ENCODE measurements around the gene DAB1. TPM values are rescaled to one million over a fixed set of nuclear protein-coding genes. Genes with fewer than 3 reads are reported as not detected.

DAB1 gene
- total RNA-seq, 2 experiments from 2014 or later = 0.54 to 0.72 TPM

DNA sequence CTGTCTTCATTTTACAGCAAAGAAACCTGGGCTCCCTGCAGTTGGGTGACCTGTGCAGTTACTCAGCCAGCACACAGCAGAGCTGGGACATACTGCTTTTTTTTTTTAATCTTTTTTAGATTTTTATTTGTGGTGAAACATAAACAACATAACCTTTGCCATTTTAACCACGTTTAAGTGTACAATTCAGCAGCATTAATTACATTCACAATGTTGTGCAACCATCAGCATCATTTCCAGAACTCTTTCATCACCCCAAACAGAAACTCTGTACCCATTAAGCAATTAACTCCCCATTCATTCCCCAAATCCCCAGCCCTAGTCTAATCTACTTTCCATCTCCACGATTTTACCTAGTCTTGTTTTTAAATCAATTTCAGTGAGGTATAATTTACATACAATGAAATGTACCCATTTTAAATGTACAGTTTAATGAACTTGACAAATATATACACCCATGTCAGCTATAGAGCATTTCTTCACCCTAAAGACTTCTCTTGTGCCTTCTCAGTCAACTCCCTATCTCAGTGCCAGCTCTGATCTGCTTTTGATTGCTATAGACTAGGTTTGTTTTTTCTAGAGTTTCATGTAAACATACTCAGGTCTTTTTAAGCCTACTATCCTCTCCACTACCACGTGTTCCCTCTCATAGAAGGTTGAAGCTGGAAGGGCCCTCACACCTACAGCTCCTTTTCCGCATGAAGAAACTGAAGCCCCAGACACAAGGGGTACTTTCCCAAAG is 420.3 kb downstream of the DAB1 start:
- Mint-ChIP-seq H3K27ac (no peak overlapping the region), H3K4me3 (no peak overlapping the region), H3K27me3 (no peaks in the 10 kb centered on the region), H3K4me1 (no peaks in the 10 kb centered on the region), H3K36me3 (no peaks in the 10 kb centered on the region), H3K9me3 (no peaks in the 10 kb centered on the region)
- DNase-seq = no peak
- POLR2A ChIA-PET = no interaction called here
- ATAC-seq (ENCODE audit: low read depth) = no peak

DNA sequence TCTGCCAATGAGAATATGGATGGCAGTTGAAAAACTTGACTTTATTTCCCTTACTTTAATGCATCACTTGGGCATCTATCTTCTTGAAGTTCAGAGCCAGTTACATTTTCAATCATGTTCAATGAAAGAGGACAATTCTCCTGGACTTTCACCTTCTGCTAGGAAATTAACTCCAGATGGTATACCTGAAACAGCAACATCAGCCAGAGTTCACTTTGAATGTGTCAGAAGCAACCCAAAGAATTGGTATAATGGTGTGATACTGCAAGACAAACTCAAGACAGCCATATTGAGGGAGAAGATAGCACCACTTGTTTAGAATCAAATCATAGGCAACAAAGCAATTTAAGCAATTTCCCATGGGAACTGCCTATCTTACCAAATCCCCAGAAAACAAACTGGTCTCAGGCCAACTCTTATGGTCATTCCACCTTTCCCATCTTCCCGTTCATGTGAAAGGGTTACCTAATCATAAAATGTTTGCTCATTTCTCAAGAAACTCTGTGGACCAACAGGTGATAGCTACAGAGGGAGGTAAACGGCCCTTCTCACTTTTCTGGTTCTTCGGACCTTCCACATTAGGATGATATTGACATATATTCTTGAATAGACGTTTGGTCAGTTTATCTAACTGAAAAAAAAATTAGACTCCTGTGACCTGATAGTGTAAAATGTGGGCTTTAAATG is 428.3 kb downstream of the DAB1 start:
- DNase-seq (no peak), ATAC-seq (ENCODE audit: low read depth) (no peak)
- POLR2A ChIA-PET = no interaction called here
- Mint-ChIP-seq H3K9me3 (no peaks in the 10 kb centered on the region), H3K4me3 (no peak overlapping the region), H3K27me3 (no peaks in the 10 kb centered on the region), H3K27ac (no peak overlapping the region), H3K4me1 (no peaks in the 10 kb centered on the region), H3K36me3 (no peaks in the 10 kb centered on the region)

DNA sequence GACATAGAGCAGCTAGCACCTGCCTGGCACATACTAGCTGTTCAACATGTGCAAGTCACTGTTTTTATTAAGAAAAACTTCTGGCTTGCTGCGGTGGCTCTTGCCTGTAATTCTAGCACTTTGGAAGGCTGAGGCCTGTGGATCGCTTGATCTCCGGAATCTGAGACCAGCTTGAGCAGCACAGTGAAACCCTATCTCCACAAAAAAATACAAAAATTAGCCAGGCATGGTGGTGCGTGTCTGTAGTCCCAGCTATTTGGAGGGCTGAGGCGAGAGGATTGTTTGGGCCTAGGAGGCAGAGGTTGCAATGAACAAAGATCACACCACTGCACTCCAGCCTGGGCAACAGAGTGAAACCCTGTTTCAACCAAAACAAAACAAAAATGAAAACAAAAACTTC is 430.4 kb downstream of the DAB1 start:
- DNase-seq (no peak), ATAC-seq (ENCODE audit: low read depth) (no peak)
- POLR2A ChIA-PET = no interaction called here
- Mint-ChIP-seq H3K9me3 (no peaks in the 10 kb centered on the region), H3K27me3 (no peaks in the 10 kb centered on the region), H3K27ac (no peak overlapping the region), H3K4me3 (no peak overlapping the region), H3K4me1 (no peaks in the 10 kb centered on the region), H3K36me3 (no peaks in the 10 kb centered on the region)

DNA sequence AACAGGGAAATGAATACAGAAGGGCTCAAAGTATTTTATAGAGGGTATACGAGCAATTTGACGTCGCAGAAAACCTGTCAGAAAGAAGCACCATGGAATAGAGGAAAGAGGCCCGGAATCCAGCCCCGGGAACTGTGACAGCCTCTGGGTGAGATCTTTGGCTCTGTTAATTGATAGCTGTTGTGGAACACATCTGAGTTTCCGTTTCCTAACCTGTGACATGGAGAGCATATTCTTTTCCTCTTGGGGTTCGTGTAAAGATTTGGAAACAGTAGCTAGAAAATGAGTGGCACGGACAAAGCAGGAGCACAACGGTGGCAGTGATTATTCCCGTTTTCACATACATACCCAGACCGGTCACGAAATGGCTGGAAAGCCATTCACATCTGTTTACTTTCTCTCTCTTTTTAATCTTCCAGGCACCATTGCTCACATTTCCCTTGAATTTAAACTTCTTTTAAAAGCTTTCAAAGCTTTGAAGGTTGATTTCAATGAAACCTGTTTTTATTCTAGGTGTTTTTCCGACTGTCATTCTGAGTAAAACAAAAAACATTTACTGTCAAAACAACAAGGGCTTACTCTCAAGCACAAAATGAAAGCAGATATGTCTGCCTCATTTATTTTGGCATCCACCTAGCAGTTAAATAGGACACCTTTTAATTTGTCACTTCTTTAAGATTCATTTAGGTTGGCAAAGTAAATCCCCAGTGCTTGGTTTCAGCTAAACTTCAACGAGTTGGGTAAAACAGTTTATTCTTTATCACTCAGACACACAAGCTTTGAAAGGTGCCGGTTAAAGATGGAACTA is 431.3 kb downstream of the DAB1 start:
- Mint-ChIP-seq H3K4me3 (no peak overlapping the region), H3K27ac (no peak overlapping the region), H3K27me3 (no peaks in the 10 kb centered on the region), H3K4me1 (no peaks in the 10 kb centered on the region), H3K36me3 (no peaks in the 10 kb centered on the region), H3K9me3 (no peaks in the 10 kb centered on the region)
- POLR2A ChIA-PET = no interaction called here
- DNase-seq (no peak), ATAC-seq (ENCODE audit: low read depth) (no peak)

DNA sequence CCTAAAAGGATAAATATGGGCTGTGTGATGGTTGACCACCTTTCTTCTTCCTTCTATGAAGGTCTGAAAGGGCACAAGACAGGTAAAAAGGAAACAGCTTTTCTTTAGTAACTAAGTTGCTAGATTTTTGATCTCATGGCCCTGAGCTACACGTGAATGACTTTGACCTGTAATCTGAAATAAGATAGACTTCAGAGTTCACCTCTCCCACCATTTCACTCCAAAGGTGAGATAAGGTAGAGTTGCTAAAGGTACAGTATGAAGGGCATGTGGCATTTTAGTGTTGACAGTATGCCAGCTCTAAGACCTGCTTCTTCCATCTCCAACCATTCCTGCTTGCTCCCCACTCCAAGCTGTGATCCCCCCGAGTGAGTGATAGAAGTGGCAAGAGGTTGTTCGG is 432.3 kb downstream of the DAB1 start:
- Mint-ChIP-seq H3K27ac (no peak overlapping the region), H3K9me3 (no peaks in the 10 kb centered on the region), H3K4me3 (no peak overlapping the region), H3K4me1 (no peaks in the 10 kb centered on the region), H3K27me3 (peaks cover 3% of the 10 kb centered on the region), H3K36me3 (no peaks in the 10 kb centered on the region)
- DNase-seq (no peak), ATAC-seq (ENCODE audit: low read depth) (no peak)
- POLR2A ChIA-PET = no interaction called here

DNA sequence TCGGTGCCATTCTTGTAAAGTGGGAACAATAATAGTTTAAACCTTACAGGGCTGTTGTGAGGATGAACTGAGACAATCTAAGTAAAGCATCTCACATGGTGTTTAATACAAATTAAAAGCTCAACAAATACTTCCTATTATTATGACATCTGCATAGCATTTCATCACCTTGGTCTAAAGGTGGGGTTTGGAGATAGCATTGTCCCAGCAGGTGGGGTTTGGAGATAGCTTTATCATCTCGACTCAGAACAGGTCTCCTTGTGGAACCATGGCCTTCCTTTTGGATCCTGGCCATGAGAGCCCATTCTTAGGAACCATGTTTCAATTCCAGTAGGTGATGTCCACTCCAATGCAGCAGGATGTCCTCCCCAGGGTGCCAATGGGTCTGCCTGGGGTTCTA is 437.5 kb downstream of the DAB1 start:
- H3K27ac Mint-ChIP-seq = no peak overlapping the region
- H3K27me3 Mint-ChIP-seq = peaks cover 3% of the 10 kb centered on the region
- H3K4me3 Mint-ChIP-seq = no peak overlapping the region
- H3K9me3 Mint-ChIP-seq = no peaks in the 10 kb centered on the region
- no peak for DNase-seq
- H3K4me1 Mint-ChIP-seq = no peaks in the 10 kb centered on the region
- no peak for ATAC-seq (ENCODE audit: low read depth)
- POLR2A ChIA-PET = no interaction called here
- no peaks in the 10 kb centered on the region for H3K36me3 Mint-ChIP-seq

DNA sequence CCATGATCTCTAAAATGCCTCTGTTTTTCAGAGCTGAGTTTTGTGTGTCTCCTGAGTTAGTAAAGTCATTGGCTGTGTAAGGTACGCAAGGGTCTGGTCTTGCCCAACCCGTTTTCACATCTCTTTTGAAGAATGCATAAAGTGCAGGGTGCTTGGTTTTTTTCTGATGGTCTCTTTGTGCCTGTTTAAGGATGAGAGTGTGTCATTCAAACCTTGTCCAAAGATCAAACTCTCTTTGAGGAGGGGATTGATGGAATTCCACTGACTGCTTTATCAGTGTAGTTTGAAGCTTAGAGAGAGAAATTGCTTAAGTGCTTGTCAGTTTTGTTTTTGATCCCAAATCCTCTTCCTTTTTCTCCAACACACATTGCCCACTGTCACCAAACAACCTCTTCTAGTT is 438.0 kb downstream of the DAB1 start:
- Mint-ChIP-seq H3K27me3 (peaks cover 4% of the 10 kb centered on the region), H3K4me1 (no peaks in the 10 kb centered on the region), H3K4me3 (no peak overlapping the region), H3K36me3 (no peaks in the 10 kb centered on the region), H3K27ac (no peak overlapping the region), H3K9me3 (no peaks in the 10 kb centered on the region)
- POLR2A ChIA-PET = no interaction called here
- ATAC-seq (ENCODE audit: low read depth) (no peak), DNase-seq (no peak)

DNA sequence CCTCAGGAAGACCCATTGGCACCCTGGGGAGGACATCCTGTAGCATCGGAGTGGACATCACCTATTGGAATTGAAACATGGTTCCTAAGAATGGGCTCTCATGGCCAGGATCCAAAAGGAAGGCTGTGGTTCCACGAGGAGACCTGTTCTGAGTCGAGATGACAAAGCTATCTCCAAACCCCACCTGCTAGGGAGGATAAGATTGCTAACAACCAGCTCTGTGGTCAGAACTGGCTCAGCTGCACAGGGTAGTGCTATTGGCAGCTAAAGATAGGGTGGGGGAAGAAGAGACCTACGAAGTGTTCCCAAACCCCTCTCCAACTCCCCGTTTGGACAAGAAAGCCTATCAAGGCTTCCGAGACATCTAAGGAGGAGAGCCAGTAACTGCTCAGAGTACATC is 440.4 kb downstream of the DAB1 start:
- no peaks in the 10 kb centered on the region for H3K36me3 Mint-ChIP-seq

DNA sequence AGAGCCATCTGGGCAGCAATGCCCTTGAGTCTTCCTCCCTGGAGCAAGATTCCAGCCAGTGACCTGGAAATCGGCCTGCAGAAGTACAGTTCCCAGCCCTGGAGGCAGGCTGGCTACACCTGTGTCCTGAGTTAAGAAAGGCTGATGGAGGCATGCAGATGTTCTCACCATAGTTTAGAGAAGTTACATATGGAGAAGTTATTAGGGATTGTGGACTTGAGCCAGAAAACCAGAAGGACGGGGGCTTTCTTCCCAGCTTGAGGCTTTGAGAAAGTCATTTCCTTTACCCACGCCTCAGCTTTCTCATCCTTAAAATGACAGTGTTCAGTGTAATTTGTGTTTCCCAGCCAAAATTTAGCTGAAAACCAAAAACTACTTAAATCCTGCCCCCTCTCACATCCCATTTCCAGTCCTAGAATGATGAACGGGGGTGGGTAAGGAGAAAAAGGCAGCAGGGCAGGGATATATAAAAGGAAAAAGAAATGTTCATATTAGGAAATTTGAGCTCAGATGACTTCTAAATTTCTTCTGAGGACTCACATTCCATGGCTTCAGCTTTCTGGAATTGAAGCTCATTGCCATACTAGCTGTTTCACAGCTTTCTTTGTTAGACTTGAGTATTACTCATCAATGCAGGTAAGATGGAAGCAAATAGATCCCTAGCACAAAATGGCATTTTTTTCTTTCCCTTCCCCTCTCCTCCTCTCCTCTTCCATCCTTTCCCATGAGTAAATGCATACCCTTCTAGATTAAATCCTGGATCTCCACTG is 443.7 kb downstream of the DAB1 start:
- DNase-seq (no peak), ATAC-seq (ENCODE audit: low read depth) (no peak)
- Mint-ChIP-seq H3K27ac (no peak overlapping the region), H3K36me3 (no peaks in the 10 kb centered on the region), H3K27me3 (peaks cover 4% of the 10 kb centered on the region), H3K4me1 (no peaks in the 10 kb centered on the region), H3K4me3 (no peak overlapping the region), H3K9me3 (no peaks in the 10 kb centered on the region)
- POLR2A ChIA-PET = no interaction called here

More for the DNA sequence above, 440.4 kb downstream of the DAB1 start:
- Mint-ChIP-seq H3K27me3 (peaks cover 7% of the 10 kb centered on the region), H3K4me3 (no peak overlapping the region), H3K9me3 (no peaks in the 10 kb centered on the region), H3K27ac (no peak overlapping the region), H3K4me1 (no peaks in the 10 kb centered on the region)
- DNase-seq (no peak), ATAC-seq (ENCODE audit: low read depth) (no peak)
- POLR2A ChIA-PET = no interaction called here

DNA sequence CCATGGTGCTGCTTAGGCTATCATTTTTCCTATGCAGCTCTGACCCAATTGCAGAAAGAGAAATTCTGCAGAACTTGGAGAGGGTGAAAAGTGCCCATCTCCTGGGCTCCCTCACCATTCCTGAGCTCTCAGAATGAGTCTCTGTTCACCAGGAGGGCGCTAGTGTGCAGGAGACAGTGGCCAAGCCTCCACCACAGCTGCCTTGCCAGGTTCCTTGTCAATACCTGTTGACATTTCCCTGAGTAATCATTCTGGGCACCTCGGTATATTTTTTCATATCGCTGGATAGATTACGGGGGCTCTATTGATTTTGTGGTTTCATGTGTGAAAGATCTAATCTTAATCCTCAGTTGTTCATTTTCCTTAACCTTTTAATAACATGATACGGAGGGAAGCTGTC is 445.0 kb downstream of the DAB1 start:
- no peaks in the 10 kb centered on the region for H3K36me3 Mint-ChIP-seq

DNA sequence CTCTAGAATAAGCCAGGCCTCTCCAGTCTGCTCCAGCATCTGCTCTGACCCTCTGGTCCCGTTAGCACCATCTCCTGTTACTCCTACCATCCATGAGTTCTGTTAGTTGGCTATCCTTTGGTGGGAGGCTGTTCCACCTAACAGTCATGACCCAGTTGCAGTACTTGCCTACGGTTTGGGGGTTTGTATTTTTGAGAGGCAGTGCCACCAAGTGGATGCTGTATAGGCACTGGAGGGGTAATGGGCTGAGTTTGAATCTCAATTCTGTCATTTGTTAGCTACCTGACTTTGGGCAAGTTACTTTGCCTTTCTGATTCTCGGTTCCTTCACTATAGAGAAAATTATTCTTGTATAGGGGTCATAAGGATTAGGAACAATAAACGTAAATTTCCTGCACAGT is 445.9 kb downstream of the DAB1 start:
- no peak for ATAC-seq (ENCODE audit: low read depth)
- Mint-ChIP-seq H3K36me3 (no peaks in the 10 kb centered on the region), H3K9me3 (no peaks in the 10 kb centered on the region), H3K4me1 (no peaks in the 10 kb centered on the region), H3K27ac (no peak overlapping the region), H3K4me3 (no peak overlapping the region), H3K27me3 (peaks cover 4% of the 10 kb centered on the region)
- POLR2A ChIA-PET = no interaction called here
- DNase-seq = no peak

More for the DNA sequence above, 445.0 kb downstream of the DAB1 start:
- DNase-seq (no peak), ATAC-seq (ENCODE audit: low read depth) (no peak)
- H3K4me3 Mint-ChIP-seq = no peak overlapping the region
- POLR2A ChIA-PET = no interaction called here
- H3K27me3 Mint-ChIP-seq = peaks cover 4% of the 10 kb centered on the region
- no peak overlapping the region for H3K27ac Mint-ChIP-seq
- H3K4me1 Mint-ChIP-seq = no peaks in the 10 kb centered on the region
- H3K9me3 Mint-ChIP-seq = no peaks in the 10 kb centered on the region

DNA sequence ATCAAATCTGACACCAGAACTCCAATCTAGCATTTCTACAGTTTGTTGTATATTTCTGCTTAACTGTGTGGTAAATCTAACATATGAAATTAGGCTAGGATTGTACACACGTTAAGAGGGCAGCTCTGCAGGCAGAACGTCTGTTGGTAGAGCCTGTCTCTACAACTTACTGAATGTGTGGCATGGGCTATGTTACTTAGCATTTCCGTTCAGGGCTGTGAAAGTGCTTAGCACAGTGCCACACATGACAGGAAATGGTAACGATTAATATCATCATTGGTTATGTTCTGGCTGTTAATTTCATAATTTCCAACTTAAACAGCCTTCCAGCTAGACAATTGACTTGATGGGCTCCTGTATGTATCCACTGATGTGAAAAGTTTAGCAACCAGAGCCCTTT is 448.4 kb downstream of the DAB1 start:
- H3K4me1 Mint-ChIP-seq = no peaks in the 10 kb centered on the region
- no peaks in the 10 kb centered on the region for H3K36me3 Mint-ChIP-seq
- no peaks in the 10 kb centered on the region for H3K27me3 Mint-ChIP-seq
- DNase-seq = no peak
- no peak for ATAC-seq (ENCODE audit: low read depth)
- POLR2A ChIA-PET = no interaction called here
- no peak overlapping the region for H3K4me3 Mint-ChIP-seq
- no peak overlapping the region for H3K27ac Mint-ChIP-seq
- H3K9me3 Mint-ChIP-seq = no peaks in the 10 kb centered on the region

DNA sequence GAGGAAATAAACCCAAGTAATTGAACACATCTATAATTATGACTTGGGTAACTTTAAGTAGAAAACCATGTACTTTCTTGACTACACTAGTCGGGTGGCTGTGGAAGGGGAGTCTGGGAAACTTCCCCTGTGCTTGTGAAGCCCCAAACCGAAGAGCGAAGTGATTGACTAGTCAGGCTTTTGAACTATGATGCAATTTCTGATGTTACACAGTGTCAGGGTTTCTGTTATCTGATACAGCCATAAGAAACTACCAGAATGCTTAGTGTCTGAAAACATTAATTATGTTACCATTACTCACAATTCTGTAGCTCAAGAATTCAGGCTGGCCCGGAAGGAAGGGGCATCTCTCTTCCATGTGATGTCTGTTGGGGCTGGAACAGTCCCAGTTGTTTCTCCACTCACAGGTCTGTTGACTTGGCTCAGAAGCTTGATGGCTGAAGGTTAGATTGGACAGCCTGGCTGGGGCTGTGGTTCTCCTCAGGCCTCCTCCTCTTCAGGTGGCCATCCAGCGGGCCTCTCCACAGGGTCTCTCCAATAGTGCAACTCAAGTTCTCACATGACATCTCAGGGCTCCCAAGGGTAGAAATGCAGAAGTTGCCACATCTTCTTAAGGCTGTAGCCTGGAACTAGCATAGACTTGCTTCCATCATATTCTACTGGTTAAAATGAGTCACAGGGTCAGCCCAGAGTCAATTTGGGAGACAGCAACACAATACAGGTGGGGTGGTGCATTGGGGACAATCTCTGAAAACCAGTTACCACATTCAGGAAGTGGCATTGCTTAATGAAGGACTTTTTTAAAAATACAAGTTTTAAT is 449.7 kb downstream of the DAB1 start:
- POLR2A ChIA-PET = no interaction called here

More for the DNA sequence above, 449.7 kb downstream of the DAB1 start:
- no peaks in the 10 kb centered on the region for H3K9me3 Mint-ChIP-seq
- no peak overlapping the region for H3K4me3 Mint-ChIP-seq
- H3K36me3 Mint-ChIP-seq = no peaks in the 10 kb centered on the region
- H3K27ac Mint-ChIP-seq = no peak overlapping the region
- ATAC-seq (ENCODE audit: low read depth) = no peak
- no peak for DNase-seq
- no peaks in the 10 kb centered on the region for H3K27me3 Mint-ChIP-seq
- H3K4me1 Mint-ChIP-seq = no peaks in the 10 kb centered on the region

Data from activated naive CD8-positive, alpha-beta T cell treated with anti-CD3 and anti-CD28 coated beads, Interleukin-2, amount 10 ng/mL, durations not matched to agents 7 days and 5 days (primary cell).